Measurements from ENCODE around the gene SLC7A10.

The SLC7A10 gene

GRCh38 chr19:33161201-33161600, 64.4 kb downstream of the SLC7A10 start:
- Histone ChIP-seq H3K9ac (ENCODE audit: low read length) (no peak overlapping the region), H3K36me3 (ENCODE audit: insufficient read depth, low read length) (no peaks in the 10 kb centered on the region), H2AFZ (ENCODE audit: low read length) (no peak overlapping the region), H3F3A (ENCODE audit: insufficient read depth, low read length) (no peaks in the 10 kb centered on the region), H3K9me3 (ENCODE audit: low read length) (no peaks in the 10 kb centered on the region), H3K79me2 (ENCODE audit: insufficient read depth, low read length) (no peaks in the 10 kb centered on the region), H3K4me2 (ENCODE audit: low read length) (no peak overlapping the region), H3K4me1 (ENCODE audit: insufficient read depth, low read length, severe bottlenecking) (no peaks in the 10 kb centered on the region), H3K9me2 (ENCODE audit: low read depth, low read length) (no peaks in the 10 kb centered on the region), H4K20me1 (ENCODE audit: insufficient read depth, low read length) (no peaks in the 10 kb centered on the region), H3K4me3 (ENCODE audit: low read depth, low read length, poor library complexity, severe bottlenecking) (no peak overlapping the region), H3K27me3 (ENCODE audit: insufficient read depth, low read length) (no peaks in the 10 kb centered on the region), H3K27ac (ENCODE audit: low read depth, low read length, poor library complexity, severe bottlenecking) (no peak overlapping the region)
- TF ChIP-seq EZH2 (IDR thresholded peaks at IDR 0.05; ENCODE audit: borderline replicate concordance, low read length) (no peak), CTCF (IDR thresholded peaks at IDR 0.05; ENCODE audit: low read length) (no peak)

- Histone ChIP-seq H3K79me2 (ENCODE audit: insufficient read depth, low read length) (no peaks in the 10 kb centered on the region), H3F3A (ENCODE audit: insufficient read depth, low read length) (no peaks in the 10 kb centered on the region), H3K4me3 (ENCODE audit: low read depth, low read length, poor library complexity, severe bottlenecking) (no peak overlapping the region), H3K27me3 (ENCODE audit: insufficient read depth, low read length) (no peaks in the 10 kb centered on the region), H2AFZ (ENCODE audit: low read length) (no peak overlapping the region), H3K27ac (ENCODE audit: low read depth, low read length, poor library complexity, severe bottlenecking) (no peak overlapping the region), H4K20me1 (ENCODE audit: insufficient read depth, low read length) (no peaks in the 10 kb centered on the region), H3K4me1 (ENCODE audit: insufficient read depth, low read length, severe bottlenecking) (no peaks in the 10 kb centered on the region), H3K36me3 (ENCODE audit: insufficient read depth, low read length) (no peaks in the 10 kb centered on the region), H3K9me3 (ENCODE audit: low read length) (no peaks in the 10 kb centered on the region), H3K9me2 (ENCODE audit: low read depth, low read length) (no peaks in the 10 kb centered on the region), H3K9ac (ENCODE audit: low read length) (no peak overlapping the region), H3K4me2 (ENCODE audit: low read length) (no peak overlapping the region)
- TF ChIP-seq EZH2 (IDR thresholded peaks at IDR 0.05; ENCODE audit: borderline replicate concordance, low read length) (no peak), CTCF (IDR thresholded peaks at IDR 0.05; ENCODE audit: low read length) (no peak)
Measured at GRCh38 chr19:33159893-33160292, 65.8 kb downstream of the SLC7A10 start.

GRCh38 chr19:33159149-33159548, 66.5 kb downstream of the SLC7A10 start:
- H3K9ac ChIP-seq (ENCODE audit: low read length): no peak overlapping the region
- no peaks in the 10 kb centered on the region for H3K79me2 ChIP-seq (ENCODE audit: insufficient read depth, low read length)
- no peak for TF ChIP-seq EZH2 (IDR thresholded peaks at IDR 0.05; ENCODE audit: borderline replicate concordance, low read length)
- TF ChIP-seq CTCF (IDR thresholded peaks at IDR 0.05; ENCODE audit: low read length): no peak
- no peaks in the 10 kb centered on the region for H4K20me1 ChIP-seq (ENCODE audit: insufficient read depth, low read length)
- no peaks in the 10 kb centered on the region for H3K4me1 ChIP-seq (ENCODE audit: insufficient read depth, low read length, severe bottlenecking)
- no peak overlapping the region for H3K4me2 ChIP-seq (ENCODE audit: low read length)
- H3K27me3 ChIP-seq (ENCODE audit: insufficient read depth, low read length): no peaks in the 10 kb centered on the region
- no peaks in the 10 kb centered on the region for H3F3A ChIP-seq (ENCODE audit: insufficient read depth, low read length)
- H3K9me2 ChIP-seq (ENCODE audit: low read depth, low read length): no peaks in the 10 kb centered on the region
- no peak overlapping the region for H2AFZ ChIP-seq (ENCODE audit: low read length)
- H3K4me3 ChIP-seq (ENCODE audit: low read depth, low read length, poor library complexity, severe bottlenecking): no peak overlapping the region
- H3K36me3 ChIP-seq (ENCODE audit: insufficient read depth, low read length): no peaks in the 10 kb centered on the region
- no peak overlapping the region for H3K27ac ChIP-seq (ENCODE audit: low read depth, low read length, poor library complexity, severe bottlenecking)
- no peaks in the 10 kb centered on the region for H3K9me3 ChIP-seq (ENCODE audit: low read length)

All from OCI-LY1 (cell line).